GM21737 (cell line): ENCODE measurements around the gene CSH2.
"Not testable (repeated sequence)": the region's sequence is repeated elsewhere in the genome, so short reads cannot be mapped to it uniquely, and the experiment has no call there.

ENCODE experiments used
- ATAC-seq: cut with Tn5 transposase; IDR thresholded peaks from one replicate; pipeline ENCODE4 v1.9.1; 2021; ENCODE audit warnings: mild to moderate bottlenecking, moderate library complexity; ENCODE audit not compliant: unreplicated experiment

The CSH2 gene

DNA sequence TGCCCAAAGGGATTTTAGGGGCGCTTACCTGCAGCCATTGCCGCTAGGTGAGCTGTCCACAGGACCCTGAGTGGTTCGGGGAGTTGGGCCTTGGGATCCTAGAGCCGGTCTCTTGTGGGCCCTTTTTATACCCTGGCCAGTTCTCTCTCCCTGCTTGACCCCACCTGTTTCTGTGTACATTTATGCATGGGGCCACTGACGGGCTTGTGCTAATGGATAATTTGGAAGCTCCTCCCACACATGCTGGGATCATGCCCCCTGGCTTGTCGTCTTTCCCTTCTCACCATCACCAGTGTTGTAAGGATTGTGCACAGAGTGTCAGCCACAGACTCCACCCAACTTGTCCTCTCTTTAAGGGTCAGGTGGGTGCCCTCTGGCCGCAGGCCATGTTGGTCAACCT lies at the start of gene CSH2:
Gene CSH2, minus strand, starts transcription at position 101 of the 400 bp plus-strand sequence. Its CDS starts 63 bp downstream, at position 38.
- not testable (repeated sequence) for ATAC-seq

DNA sequence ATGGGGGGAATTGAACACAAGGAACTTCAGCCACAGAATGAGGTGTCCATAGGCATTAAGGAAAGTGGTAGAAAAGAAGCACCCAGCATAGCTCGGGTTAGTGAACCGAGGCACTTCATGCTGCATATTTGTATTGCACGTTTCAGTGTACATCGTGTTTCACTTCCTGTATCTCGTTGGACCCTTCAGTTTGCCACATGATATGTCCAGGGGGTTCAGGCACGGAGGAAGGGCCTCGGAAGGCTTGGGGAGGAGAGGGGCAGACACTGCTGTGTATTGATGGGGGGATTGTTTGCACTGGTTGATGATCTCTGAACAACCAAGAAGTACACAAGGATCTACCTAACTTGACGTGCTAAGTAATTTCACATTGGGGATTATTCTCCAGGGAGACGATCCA lies 48.9 kb upstream of the CSH2 start:
- ATAC-seq, result peak; percentile 48

DNA sequence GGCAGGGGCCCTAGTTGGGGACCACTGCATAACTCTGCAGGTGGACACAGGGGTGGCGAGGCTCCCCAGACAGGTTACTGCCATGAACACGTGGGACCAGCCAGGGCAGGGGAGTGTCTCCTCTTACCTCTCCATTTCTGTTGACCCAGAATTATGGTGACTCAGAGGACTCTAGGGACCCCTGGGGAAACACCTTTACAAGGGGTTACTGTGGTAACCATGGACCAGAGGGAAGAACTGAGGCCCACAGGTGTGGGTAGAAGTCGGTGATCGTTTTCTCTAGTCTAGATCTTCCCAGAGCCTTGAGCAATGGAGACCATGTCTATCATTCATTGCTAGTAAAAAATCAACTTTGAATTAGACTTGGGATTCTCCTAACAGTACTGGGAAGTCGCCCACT lies 47.3 kb upstream of the CSH2 start:
- ATAC-seq, result not testable (repeated sequence)

DNA sequence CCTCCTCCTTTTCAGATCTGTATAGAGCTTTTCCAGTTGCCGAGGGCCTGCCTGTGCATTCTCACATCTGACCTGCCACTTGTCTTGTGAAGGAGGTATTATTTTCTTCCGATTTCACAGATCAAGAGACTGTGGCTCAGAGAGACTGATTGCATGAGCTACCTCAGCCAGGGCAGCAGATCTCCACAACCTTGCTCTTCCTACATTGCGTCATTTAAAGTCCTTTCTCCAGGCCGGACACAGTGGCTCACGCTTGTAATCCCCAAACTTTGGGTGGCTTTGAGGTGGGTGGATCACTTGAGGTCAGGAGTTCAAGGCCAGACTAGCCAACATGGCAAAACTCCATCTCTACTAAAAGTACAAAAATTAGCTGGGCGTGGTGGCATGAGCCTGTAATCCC lies 46.6 kb upstream of the CSH2 start:
- not testable (repeated sequence) for ATAC-seq

DNA sequence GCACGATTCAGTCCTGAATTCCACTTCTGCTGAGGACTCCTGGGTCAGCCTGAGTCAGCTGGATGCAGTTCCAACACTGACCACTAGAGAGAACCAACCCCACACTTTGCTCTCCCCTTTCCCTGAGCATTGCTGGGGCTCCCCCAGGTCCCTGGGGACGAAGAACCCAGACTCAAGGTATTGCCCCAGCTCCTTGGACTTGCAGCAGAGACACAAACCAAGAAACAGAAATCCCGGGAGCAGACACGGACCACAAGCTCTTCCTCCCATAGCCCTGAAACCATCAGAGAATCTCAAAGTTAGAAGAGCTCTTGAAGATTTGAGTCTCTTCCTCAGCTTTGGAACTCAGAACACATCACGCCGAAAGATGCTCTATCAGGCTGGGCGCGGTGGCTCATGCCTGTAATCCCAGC lies 45.8 kb upstream of the CSH2 start:
- ATAC-seq, result no peak

DNA sequence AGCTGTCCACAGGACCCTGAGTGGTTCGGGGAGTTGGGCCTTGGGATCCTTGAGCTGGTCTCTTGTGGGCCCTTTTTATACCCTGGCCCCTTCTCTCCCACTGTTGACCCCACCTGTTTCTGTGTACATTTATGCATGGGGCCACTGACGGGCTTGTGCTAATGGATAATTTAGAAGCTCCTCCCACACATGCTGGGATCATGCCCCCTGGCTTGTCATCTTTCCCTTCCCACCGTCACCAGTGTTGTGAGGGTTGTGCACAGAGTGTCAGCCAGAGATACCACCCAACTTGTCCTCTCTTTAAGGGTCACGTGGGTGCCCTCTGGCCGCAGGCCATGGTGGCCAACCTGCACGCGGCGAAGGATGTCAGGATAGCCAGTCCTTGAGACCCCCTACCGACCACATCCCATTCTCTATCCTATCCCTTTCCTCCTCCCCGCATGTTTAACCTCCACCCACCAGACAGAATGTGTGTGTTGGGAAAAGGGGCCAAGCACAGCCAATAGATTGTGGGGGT lies 45.4 kb upstream of the CSH2 start, which contains the start of gene GH1:
Gene GH1, minus strand, starts transcription at position 51 of the 517 bp plus-strand sequence. CDS start 63 bp downstream, outside the sequence.
- not testable (repeated sequence) for ATAC-seq

DNA sequence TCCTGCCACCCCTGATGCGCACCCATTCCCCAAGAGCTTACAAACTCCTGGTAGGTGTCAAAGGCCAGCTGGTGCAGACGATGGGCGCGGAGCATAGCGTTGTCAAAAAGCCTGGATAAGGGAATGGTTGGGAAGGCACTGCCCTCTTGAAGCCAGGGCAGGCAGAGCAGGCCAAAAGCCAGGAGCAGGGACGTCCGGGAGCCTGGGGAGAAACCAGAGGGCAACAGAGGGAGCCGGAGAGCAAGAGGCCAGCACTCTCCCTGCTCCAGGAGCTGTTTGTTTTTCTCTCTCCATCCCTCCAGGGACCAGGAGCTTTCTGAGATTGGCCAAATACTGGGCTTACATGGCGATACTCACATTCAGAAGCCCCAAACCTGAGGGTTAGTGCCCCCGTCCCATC lies 44.8 kb upstream of the CSH2 start:
- ATAC-seq, result no peak

DNA sequence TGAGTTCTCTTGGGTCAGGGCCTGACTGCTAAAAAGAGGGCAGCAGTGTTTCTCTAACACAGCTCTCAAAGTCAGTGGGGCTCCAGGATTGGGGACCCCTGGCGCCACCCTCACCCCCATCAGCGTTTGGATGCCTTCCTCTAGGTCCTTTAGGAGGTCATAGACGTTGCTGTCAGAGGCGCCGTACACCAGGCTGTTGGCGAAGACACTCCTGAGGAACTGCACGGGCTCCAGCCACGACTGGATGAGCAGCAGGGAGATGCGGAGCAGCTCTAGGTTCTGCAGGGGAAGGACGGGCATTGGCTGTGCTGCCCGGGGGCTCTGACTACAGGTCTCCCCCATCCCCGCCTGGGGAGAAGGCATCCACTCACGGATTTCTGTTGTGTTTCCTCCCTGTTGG lies 44.2 kb upstream of the CSH2 start:
- ATAC-seq, result no peak

DNA sequence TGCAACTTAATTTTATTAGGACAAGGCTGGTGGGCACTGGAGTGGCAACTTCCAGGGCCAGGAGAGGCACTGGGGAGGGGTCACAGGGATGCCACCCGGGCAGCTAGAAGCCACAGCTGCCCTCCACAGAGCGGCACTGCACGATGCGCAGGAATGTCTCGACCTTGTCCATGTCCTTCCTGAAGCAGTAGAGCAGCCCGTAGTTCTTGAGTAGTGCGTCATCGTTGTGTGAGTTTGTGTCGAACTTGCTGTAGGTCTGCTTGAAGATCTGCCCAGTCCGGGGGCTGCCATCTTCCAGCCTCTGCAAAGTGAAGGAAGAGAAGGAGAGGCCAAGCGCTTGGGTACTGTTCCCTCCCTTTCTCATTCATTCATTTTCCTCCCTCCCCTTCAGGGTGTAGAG lies 43.7 kb upstream of the CSH2 start:
- ATAC-seq, result not testable (repeated sequence)

DNA sequence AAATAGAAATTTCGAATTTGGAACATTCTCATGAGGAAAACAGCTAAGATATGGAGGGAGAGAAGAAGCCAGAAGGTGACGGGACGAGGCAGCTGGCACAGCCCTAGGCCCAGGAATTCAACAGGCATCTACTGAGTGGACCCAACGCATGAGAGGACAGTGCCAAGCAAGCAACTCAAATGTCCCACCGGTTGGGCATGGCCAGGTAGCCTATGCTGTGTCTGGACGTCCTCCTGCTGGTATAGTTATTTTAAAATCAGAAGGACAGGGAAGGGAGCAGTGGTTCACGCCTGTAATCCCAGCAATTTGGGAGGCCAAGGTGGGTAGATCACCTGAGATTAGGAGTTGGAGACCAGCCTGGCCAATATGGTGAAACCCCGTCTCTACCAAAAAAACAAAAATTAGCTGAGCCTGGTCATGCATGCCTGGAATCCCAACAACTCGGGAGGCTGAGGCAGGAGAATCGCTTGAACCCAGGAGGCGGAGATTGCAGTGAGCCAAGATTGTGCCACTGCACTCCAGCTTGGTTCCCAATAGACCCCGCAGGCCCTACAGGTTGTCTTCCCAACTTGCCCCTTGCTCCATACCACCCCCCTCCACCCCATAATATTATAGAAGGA lies 43.2 kb upstream of the CSH2 start:
- ATAC-seq, result no peak

DNA sequence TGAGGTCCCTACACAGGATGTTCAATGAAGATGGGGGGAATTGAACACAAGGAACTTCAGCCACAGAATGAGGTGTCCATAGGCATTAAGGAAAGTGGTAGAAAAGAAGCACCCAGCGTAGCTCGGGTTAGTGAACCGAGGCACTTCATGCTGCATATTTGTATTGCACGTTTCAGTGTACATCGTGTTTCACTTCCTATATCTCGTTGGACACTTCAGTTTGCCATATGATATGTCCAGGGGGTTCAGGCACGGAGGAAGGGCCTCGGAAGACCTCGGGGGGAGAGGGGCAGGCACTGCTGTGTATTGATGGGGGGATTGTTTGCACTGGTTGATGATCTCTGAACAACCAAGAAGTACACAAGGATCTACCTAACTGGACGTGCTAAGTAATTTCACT lies 42.3 kb upstream of the CSH2 start:
- ATAC-seq, result not testable (repeated sequence)

DNA sequence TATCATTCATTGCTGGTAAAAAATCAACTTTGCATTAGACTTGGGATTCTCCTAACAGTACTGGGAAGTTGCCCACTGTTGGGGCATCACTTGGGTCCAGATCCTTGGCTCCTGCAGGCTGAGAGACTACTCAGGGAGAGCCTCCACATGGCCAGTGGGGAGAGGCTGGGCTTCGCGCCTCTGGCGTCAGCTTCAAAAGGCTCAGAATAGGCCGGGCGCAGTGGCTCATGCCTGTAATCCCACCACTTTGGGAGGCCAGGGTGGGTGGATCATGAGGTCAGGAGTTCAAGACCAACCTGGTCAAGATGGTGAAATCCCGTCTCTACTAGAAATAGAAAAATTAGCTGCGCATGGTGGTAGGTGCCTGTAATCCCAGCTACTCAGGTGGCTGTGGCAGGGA lies 41.0 kb upstream of the CSH2 start:
- no peak for ATAC-seq

DNA sequence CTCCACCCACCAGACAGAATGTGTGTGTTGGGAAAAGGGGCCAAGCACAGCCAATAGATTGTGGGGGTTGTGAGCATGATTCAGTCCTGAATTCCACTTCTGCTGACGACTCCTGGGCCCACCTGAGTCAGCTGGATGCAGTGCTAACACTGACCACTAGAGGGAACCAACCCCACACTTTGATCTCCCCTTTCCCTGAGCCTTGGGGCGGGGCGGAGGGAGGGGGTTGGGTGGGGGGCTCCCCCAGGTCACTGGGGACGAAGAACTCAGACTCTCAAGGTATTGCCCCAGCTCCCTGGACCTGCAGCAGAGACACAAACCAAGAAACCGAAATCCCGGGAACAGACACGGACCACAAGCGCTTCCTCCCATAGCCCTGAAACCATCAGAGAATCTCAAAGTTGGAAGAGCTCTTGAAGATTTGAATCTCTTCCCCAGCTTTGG lies 38.2 kb upstream of the CSH2 start:
- no peak for ATAC-seq

DNA sequence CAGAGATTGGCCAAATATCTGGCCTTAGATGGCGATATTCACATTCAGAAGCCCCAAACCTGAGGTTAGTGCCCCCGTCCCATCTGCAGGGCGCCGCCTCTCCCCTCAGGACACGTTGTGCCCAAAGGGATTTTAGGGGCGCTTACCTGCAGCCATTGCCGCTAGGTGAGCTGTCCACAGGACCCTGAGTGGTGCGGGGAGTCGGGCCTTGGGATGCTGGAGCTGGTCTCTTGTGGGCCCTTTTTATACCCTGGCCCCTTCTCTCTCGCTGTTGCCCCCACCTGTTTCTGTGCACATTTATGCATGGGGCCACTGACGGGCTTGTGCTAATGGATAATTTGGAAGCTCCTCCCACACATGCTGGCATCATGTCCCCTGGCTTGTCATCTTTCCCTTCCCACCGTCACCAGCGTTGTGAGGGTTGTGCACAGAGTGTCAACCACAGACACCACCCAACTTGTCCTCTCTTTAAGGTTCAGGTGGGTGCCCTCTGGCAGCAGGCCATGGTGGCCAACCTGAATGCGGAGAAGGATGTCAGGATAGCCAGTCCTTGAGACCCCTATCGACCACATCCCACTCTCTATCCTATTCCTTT lies 37.7 kb upstream of the CSH2 start, which contains the start of gene CSHL1:
Gene CSHL1, minus strand, starts transcription at position 218 of the 595 bp plus-strand sequence. Its CDS starts 62 bp downstream, at position 156.
- ATAC-seq, result no peak

DNA sequence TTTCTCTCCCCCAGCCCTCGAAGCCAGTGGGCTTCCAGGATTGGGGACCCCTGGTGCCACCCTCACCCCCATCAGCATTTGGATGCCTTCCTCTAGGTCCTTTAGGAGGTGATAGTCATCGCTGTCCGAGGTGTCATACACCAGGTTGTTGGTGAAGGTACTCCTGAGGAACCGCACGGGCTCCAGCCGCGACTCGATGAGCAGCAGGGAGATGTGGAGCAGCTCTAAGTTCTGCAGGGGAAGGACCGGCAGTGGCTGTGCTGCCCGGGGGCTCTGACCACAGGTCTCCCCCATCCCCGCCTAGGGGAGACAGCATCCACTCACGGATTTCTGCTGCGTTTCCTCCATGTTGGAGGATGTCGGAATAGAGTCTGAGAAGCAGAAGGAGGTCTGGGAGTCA lies 36.6 kb upstream of the CSH2 start:
- ATAC-seq, result no peak

DNA sequence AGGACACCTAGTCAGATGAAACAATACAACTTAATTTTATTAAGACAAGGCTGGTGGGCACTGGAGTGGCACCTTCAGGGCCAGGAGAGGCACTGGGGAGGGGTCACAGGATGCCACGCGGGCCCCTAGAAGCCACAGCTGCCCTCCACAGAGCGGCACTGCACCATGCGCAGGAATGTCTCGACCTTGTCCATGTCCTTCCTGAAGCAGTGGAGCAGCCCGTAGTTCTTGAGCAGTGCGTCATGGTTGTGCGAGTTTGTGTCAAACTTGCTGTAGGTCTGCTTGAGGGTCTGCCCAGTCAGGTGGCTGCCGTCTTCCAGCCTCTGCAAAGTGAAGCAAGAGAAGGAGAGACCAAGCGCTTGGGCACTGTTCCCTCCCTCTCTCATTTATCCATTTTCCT lies 36.1 kb upstream of the CSH2 start:
- ATAC-seq, result not testable (repeated sequence)

DNA sequence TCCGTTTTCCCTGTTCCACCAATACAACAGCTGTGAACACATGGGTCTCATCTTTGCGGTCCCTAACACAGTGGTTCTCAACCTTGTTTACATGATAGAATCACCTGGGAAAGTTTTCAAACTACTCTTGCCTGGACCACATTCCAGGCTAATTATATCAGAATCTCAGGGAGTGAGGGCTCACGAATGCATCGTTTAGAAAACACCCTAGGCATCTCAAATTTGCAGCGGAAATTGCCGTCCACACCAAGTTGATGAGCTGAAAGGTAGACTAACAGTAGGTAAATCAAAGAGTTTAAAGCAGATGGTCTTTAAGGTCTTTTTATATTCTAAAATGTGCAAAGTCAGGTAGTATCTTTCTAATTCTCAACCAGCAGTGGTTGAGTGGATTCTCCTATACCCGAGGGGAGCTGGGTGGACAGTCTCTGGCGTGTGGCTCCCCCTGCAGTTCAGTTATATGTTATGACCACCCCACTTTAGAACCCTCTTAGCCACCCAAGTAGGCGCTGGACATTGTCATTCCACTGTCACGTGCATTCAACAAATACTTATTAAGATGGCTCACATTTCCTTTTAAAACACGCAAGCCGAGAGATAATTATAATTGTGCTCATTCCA lies 33.8 kb upstream of the CSH2 start:
- not testable (repeated sequence) for ATAC-seq

DNA sequence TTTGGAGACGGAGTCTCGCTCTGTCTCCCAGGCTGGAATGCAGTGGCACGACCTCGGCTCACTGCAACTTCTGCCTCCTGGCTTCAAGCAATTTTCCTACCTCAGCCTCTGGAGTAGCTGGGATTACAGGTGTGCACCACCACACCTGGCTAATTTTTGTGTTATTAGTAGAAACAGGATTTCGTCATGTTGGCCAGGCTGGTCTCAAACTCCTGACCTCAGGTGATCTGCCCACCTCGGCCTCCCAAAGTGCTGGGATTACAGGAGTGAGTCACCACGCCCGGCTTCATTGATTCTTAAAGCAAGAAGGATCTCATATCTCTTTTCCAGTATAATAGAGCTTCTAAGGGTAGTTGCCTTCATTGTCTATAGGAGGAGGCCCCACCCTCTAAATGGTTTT lies 31.3 kb upstream of the CSH2 start:
- ATAC-seq, result not testable (repeated sequence)

DNA sequence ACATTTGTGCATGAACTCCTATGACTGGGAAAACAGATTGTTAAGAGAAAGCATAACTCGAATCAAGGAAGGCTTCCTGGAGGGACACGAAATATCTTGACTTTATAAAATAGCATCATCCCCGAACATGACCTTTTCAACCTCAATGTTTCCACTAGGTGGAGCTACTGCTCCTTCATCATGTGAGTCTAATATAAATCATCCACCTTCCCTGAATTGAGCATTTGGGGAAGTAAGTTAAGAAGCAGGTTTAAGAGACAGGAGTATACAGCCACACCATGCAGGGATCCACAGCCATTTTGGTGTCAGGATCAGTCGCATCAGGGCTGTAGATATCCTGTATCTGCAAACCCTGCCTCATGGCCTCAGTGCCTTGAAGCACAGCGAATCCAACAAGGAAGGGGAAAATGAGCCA lies 30.3 kb upstream of the CSH2 start:
- ATAC-seq, result not testable (repeated sequence)

DNA sequence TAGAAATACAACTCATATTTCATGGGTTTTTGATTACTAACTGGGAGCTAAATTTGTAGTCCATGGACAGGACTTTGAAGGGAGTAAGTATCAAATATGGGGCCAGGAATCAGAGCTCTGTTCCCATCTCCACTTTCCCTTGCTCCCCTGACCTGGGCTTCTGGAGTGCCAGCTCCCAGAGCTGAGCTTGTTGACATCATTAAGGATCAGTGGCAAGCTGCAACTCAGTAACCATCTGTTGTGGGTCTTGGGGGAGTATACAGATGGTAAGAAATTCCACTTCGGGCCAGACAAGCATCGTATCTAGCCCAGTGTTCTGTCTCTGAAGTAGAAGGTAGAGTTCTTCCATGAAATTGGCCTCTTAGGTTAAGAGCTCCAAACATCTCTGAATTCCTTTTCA lies 28.5 kb upstream of the CSH2 start:
- not testable (repeated sequence) for ATAC-seq

DNA sequence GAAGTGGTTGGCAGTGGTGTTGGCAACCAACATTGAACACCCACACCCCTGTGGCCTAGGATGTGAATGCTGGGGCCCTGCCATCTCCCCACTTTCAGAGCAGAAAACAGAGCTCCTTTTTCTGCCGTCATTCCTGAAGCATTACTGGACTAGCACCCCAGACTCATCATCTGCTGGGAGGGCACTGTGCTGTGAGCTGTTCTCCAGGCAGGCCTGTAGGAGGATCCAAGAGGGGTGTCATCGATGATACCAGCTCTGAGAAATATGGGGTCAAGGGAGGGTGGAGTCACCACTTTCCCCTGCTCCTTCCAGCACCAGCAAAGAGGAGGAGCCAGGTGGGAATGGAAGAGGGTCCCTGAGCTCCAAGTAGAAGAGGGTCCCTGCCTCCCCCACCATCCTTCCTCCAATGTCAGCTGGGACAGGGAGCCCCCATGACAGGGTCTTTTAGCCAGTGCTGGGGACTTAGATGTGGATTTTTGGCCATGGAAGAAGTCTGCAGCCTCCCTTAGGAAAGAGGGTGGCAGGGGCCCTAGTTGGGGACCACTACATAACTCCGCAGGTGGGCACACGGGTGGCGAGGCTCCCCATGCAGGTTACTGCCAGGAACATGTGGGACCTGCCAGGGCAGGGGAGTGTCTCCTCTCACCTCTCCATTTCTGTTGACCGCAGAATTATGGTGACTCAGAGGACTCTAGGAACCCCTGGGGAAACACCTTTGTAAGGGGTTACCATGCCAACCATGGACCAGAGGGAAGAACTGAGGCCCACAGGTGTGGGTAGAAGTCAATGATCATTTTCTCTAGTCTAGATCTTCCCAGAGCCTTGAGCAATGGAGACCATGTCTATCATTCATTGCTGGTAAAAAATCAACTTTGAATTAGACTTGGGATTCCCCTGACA lies 25.7 kb upstream of the CSH2 start:
- ATAC-seq, result not testable (repeated sequence)
